Prostate gland (tissue), 2 donors: ENCODE data around the gene ST6GALNAC3.

Experiments used
- POLR2AphosphoS5 ChIP-seq: sonication (generic); formaldehyde crosslinking; IDR thresholded peaks from one replicate; pipeline ENCODE4 v1.6.1; 2017; ENCODE audit warnings: antibody characterized with exemption
- TF ChIP-seq, protein P1 (sequence below), 4 experiments: fragments of 200-600 bp in 2 of 4; fragments of 450-650 bp in 2 of 4; sonication (generic) in 2 of 4; IDR thresholded peaks; 1 replicate in 3 of 4; 2 replicates in 1 of 4; pipeline ENCODE4 v1.5.1; 2016 to 2019; ENCODE audit warnings: antibody characterized with exemption in 4 of 4, mild to moderate bottlenecking in 2 of 4, moderate library complexity in 2 of 4

DNA sequence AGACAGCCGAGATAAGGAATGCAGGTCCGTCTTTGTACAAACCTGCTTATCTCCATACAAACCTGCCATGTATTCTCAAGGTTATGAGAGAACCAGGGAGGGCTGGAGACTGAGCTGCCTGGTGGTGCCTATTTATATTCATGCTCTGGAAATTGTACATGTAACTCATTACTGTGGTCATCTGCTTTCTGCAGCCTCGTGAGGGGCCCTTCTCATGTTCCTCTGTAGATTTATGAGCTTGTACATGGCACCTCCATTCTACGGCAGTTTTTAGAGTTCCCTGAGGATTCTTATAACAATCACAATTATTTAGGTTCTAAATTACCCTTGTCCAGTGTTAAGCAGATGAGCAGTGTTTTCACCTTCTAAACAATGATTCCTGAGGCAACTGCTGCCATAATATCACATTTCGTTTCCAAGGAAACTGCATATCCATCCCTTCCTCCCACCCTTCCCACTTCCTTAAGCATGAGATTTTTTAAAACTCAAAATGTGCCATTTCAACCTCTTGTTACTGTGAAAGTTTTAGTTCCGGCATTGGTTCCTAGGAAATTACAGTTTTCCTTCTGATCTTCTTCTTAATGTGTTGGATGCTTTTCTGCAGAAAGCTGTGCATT, 112.1 kb downstream of the ST6GALNAC3 start:
- TF ChIP-seq, protein P1, sequence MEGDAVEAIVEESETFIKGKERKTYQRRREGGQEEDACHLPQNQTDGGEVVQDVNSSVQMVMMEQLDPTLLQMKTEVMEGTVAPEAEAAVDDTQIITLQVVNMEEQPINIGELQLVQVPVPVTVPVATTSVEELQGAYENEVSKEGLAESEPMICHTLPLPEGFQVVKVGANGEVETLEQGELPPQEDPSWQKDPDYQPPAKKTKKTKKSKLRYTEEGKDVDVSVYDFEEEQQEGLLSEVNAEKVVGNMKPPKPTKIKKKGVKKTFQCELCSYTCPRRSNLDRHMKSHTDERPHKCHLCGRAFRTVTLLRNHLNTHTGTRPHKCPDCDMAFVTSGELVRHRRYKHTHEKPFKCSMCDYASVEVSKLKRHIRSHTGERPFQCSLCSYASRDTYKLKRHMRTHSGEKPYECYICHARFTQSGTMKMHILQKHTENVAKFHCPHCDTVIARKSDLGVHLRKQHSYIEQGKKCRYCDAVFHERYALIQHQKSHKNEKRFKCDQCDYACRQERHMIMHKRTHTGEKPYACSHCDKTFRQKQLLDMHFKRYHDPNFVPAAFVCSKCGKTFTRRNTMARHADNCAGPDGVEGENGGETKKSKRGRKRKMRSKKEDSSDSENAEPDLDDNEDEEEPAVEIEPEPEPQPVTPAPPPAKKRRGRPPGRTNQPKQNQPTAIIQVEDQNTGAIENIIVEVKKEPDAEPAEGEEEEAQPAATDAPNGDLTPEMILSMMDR (IDR thresholded peaks at IDR 0.05), result no peak
- TF ChIP-seq POLR2AphosphoS5, result no peak
